ENCODE results near the gene MYMX.

Gene MYMX

GRCh38 chr6:44260011-44260410, 43.3 kb downstream of the MYMX start:
- H4K20me1 ChIP-seq (ENCODE audit: control insufficient read depth, insufficient read depth, low read depth, low read length), result no peaks in the 10 kb centered on the region
- peaks cover 38% of the 10 kb centered on the region for H3F3A ChIP-seq (ENCODE audit: control insufficient read depth, insufficient read depth)
- H3K36me3 ChIP-seq (ENCODE audit: control insufficient read depth, low read length), result peaks cover 74% of the 10 kb centered on the region
- H3K9me3 ChIP-seq (ENCODE audit: control insufficient read depth, insufficient read depth, low read length), result no peaks in the 10 kb centered on the region
- H3K27me3 ChIP-seq (ENCODE audit: control insufficient read depth, low read length), result no peaks in the 10 kb centered on the region
- TF ChIP-seq CTCF (IDR thresholded peaks at IDR 0.05; ENCODE audit: low read depth, low read length, poor library complexity, severe bottlenecking) (no peak), EZH2phosphoT487 (IDR thresholded peaks at IDR 0.05; ENCODE audit: borderline replicate concordance, low read length) (no peak)
- peaks cover 52% of the 10 kb centered on the region for H3K79me2 ChIP-seq (ENCODE audit: control insufficient read depth, low read length)
- no peaks in the 10 kb centered on the region for H3K9me2 ChIP-seq (replicated peaks; ENCODE audit: control insufficient read depth, low read length)
- no peak overlapping the region for H3K27ac ChIP-seq (ENCODE audit: low read depth, low read length)
- H3K4me2 ChIP-seq (ENCODE audit: low read length), result no peak overlapping the region
- H3K4me1 ChIP-seq (ENCODE audit: control insufficient read depth, low read length), result peaks cover 69% of the 10 kb centered on the region
- no peak overlapping the region for H3K4me3 ChIP-seq (ENCODE audit: low read length)

DNA sequence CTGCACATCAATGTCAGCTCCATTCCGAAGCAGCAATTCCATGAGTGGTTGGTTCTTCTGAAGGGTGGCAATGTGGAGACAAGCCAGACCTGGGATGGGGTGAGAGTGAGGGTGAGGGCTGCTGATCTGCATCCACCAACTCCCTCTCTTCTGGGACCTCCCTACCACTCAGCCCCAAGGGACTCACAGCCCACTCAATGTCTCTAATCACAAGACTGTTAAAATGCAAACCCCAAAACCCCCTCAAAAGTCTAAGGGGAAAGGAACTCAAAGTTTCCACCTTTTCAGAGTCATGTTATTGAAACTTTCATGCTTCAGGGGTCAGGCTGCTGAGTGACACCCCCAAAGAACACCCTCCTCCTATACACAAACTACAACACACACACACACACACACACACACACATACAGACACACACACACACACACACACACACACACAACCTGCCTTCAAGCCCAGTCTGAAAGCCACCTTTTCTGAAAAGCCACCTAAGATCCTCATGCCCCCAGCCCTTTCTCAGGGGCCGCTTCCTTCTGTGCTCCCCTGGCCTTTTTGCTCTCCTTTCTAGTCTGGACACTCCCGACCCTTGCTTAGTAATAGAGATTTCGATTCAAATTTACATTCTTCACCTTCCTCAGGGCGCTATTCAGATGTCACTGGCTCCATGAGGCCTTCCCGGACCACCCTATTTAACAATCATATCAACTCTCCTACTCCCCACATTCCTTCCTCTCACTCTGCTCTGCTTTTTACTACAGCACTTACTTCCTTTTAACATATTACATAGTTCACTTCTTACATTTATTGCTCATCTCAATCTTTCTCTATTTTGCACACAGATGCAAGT, 43.9 kb downstream of the MYMX start:
- no peaks in the 10 kb centered on the region for H3K9me3 ChIP-seq (ENCODE audit: control insufficient read depth, insufficient read depth, low read length)
- no peaks in the 10 kb centered on the region for H3K9me2 ChIP-seq (replicated peaks; ENCODE audit: control insufficient read depth, low read length)
- no peak for TF ChIP-seq CTCF (IDR thresholded peaks at IDR 0.05; ENCODE audit: low read depth, low read length, poor library complexity, severe bottlenecking)
- no peak for TF ChIP-seq EZH2phosphoT487 (IDR thresholded peaks at IDR 0.05; ENCODE audit: borderline replicate concordance, low read length)
- H3K4me2 ChIP-seq (ENCODE audit: low read length), result peak overlapping the region; percentile 90; the same call in 1 of the 2 replicates
- H3K27ac ChIP-seq (ENCODE audit: low read depth, low read length), result peak overlapping the region; percentile 0; the same call in 1 of the 2 replicates
- H3K79me2 ChIP-seq (ENCODE audit: control insufficient read depth, low read length), result peaks cover 54% of the 10 kb centered on the region
- H4K20me1 ChIP-seq (ENCODE audit: control insufficient read depth, insufficient read depth, low read depth, low read length), result no peaks in the 10 kb centered on the region
- H3F3A ChIP-seq (ENCODE audit: control insufficient read depth, insufficient read depth), result peaks cover 31% of the 10 kb centered on the region
- no peaks in the 10 kb centered on the region for H3K27me3 ChIP-seq (ENCODE audit: control insufficient read depth, low read length)
- no peak overlapping the region for H3K4me3 ChIP-seq (ENCODE audit: low read length)
- peaks cover 73% of the 10 kb centered on the region for H3K36me3 ChIP-seq (ENCODE audit: control insufficient read depth, low read length)
- peaks cover 64% of the 10 kb centered on the region for H3K4me1 ChIP-seq (ENCODE audit: control insufficient read depth, low read length)

- Histone ChIP-seq H3K4me2 (ENCODE audit: low read length) (peak overlapping the region; percentile 90), H3F3A (ENCODE audit: control insufficient read depth, insufficient read depth) (peaks cover 23% of the 10 kb centered on the region), H3K79me2 (ENCODE audit: control insufficient read depth, low read length) (peaks cover 48% of the 10 kb centered on the region), H4K20me1 (ENCODE audit: control insufficient read depth, insufficient read depth, low read depth, low read length) (no peaks in the 10 kb centered on the region), H3K9me3 (ENCODE audit: control insufficient read depth, insufficient read depth, low read length) (no peaks in the 10 kb centered on the region), H3K9me2 (replicated peaks; ENCODE audit: control insufficient read depth, low read length) (no peaks in the 10 kb centered on the region), H3K4me1 (ENCODE audit: control insufficient read depth, low read length) (peaks cover 64% of the 10 kb centered on the region), H3K27me3 (ENCODE audit: control insufficient read depth, low read length) (no peaks in the 10 kb centered on the region), H3K27ac (ENCODE audit: low read depth, low read length) (0 out of 2 replicates have a peak overlapping the region, but pooled peaks have one; percentile 0), H3K36me3 (ENCODE audit: control insufficient read depth, low read length) (peaks cover 72% of the 10 kb centered on the region), H3K4me3 (ENCODE audit: low read length) (no peak overlapping the region)
- TF ChIP-seq EZH2phosphoT487 (IDR thresholded peaks at IDR 0.05; ENCODE audit: borderline replicate concordance, low read length) (no peak), CTCF (IDR thresholded peaks at IDR 0.05; ENCODE audit: low read depth, low read length, poor library complexity, severe bottlenecking) (no peak)
Observed at GRCh38 chr6:44261581-44261980, 44.9 kb downstream of the MYMX start.

Measured in DOHH2 (cell line).